HEK293T (cell line): ENCODE results near the gene CES5A.
"Not testable (repeated sequence)": the region's sequence is repeated elsewhere in the genome, so short reads cannot be mapped to it uniquely, and the experiment has no call there.

Experiments
- ARNT ChIP-seq: fragments of 450-650 bp; IDR thresholded peaks from 2 replicates; pipeline ENCODE4 v1.6.1; 2017; ENCODE audit warnings: mild to moderate bottlenecking
- BHLHE40 ChIP-seq: fragments of 450-650 bp; IDR thresholded peaks from 2 replicates; pipeline ENCODE4 v1.6.1; 2016; ENCODE audit warnings: mild to moderate bottlenecking, moderate library complexity, borderline replicate concordance
- ELF4 ChIP-seq: fragments of 450-650 bp; IDR thresholded peaks from 2 replicates; pipeline ENCODE4 v1.6.1; 2017; ENCODE audit warnings: antibody characterized with exemption
- FOXA1 ChIP-seq: fragments of 450-650 bp; IDR thresholded peaks from 2 replicates; pipeline ENCODE4 v1.6.1; 2016; ENCODE audit warnings: mild to moderate bottlenecking
- FOXK2 ChIP-seq: fragments of 450-650 bp; IDR thresholded peaks from 2 replicates; pipeline ENCODE4 v1.6.1; 2016; ENCODE audit warnings: mild to moderate bottlenecking
- FOXM1 ChIP-seq: fragments of 450-650 bp; IDR thresholded peaks from 2 replicates; pipeline ENCODE4 v1.6.1; 2017; ENCODE audit warnings: mild to moderate bottlenecking, borderline replicate concordance
- LEF1 ChIP-seq: fragments of 450-650 bp; IDR thresholded peaks from 2 replicates; pipeline ENCODE4 v1.6.1; 2017; ENCODE audit warnings: mild to moderate bottlenecking, borderline replicate concordance
- NFRKB ChIP-seq: fragments of 450-650 bp; IDR thresholded peaks from 2 replicates; pipeline ENCODE4 v1.6.1; 2016; ENCODE audit warnings: mild to moderate bottlenecking, moderate library complexity
- SP1 ChIP-seq: fragments of 450-650 bp; IDR thresholded peaks from 2 replicates; pipeline ENCODE4 v1.6.1; 2017
- SUZ12 ChIP-seq: fragments of 450-650 bp; IDR thresholded peaks from 2 replicates; pipeline ENCODE4 v1.6.1; 2016; ENCODE audit warnings: mild to moderate bottlenecking
- TARDBP ChIP-seq: fragments of 450-650 bp; IDR thresholded peaks from 2 replicates; pipeline ENCODE4 v1.6.1; 2016
- ZNF384 ChIP-seq: fragments of 450-650 bp; IDR thresholded peaks from 2 replicates; pipeline ENCODE4 v1.6.1; 2016

DNA sequence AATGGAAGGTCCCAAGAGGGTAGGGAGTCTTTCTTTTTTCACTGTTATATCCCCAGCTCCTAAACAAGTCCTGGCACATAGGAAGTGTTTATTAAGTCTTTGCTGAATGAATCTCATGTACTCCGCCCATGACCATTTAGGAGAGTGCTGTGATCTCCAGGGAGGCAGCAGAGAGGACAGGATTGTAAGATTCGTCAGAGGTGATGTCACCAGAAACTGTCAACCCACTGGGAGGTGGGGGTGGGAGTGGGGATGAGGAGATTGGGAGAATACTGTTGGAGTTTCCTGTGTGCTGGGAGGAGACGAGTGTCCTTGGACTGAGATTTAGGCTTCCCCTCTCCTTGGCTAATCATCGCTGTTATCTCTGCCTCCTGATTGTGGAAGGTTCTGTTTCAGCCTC is 59.0 kb downstream of the CES5A start:
- not testable (repeated sequence) for TF ChIP-seq ARNT, TARDBP, LEF1, ZNF384, ELF4, SP1, FOXM1, FOXK2, FOXA1, SUZ12, BHLHE40, NFRKB
